Effector memory CD4-positive, alpha-beta T cell (primary cell): ENCODE measurements around the gene NHSL2.

Source experiments
- DNase-seq, 3 donors: peaks; one replicate each; pipeline ENCODE4 v3.0.0-alpha.2; 2020
- H3K27ac ChIP-seq: 2 replicates; pipeline ENCODE4 v1.7.0; 2013; ENCODE audit warnings: mild to moderate bottlenecking, low read length, moderate library complexity; ENCODE audit not compliant: insufficient read depth, poor library complexity, severe bottlenecking
- H3K27me3 ChIP-seq: replicated peaks from 2 replicates; pipeline ENCODE4 v1.7.0; 2013; ENCODE audit warnings: mild to moderate bottlenecking, low read length; ENCODE audit not compliant: insufficient read depth, control insufficient read depth, poor library complexity, severe bottlenecking
- H3K36me3 ChIP-seq: 2 replicates; pipeline ENCODE4 v1.7.0; 2013; ENCODE audit warnings: mild to moderate bottlenecking, low read length, moderate library complexity; ENCODE audit not compliant: control insufficient read depth, insufficient read depth
- H3K4me1 ChIP-seq: 2 replicates; pipeline ENCODE4 v1.7.0; 2013; ENCODE audit warnings: low read length, mild to moderate bottlenecking; ENCODE audit not compliant: control insufficient read depth, insufficient read depth, poor library complexity, severe bottlenecking
- H3K4me3 ChIP-seq: 2 replicates; pipeline ENCODE4 v1.7.0; 2013; ENCODE audit warnings: low read length, low read depth, mild to moderate bottlenecking; ENCODE audit not compliant: insufficient read depth, poor library complexity, severe bottlenecking
- H3K9me3 ChIP-seq: 2 replicates; pipeline ENCODE4 v1.7.0; 2013; ENCODE audit warnings: mild to moderate bottlenecking, low read length, moderate library complexity; ENCODE audit not compliant: control insufficient read depth

NHSL2 gene

DNA sequence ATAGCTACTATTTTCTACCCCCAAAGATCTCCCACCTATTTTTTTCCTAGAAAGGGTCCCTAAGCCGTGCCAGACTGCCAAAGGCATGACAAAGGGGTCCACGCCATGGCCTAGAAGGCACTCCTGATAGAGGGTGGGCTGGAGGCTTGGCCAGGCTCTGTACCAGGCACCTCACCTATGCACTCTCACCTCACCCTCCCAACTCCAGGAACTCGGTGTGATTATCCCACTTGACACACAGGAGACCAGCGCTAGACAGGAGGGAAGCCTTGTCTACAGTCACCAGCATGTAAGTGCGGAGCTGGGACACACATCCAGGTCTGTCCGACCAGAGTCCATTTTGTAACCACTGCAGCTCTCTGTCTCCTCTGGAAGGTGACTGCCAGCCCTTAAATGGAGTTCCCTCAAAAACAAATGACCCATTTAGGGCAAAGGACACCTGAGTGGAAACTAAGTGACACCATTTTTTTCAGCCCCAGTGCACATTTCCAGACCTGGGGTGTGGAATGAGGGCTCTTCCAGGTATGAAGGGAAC lies 114.7 kb downstream of the NHSL2 start:
- Histone ChIP-seq H3K4me1 (peaks cover 3% of the 10 kb centered on the region), H3K36me3 (no peaks in the 10 kb centered on the region), H3K9me3 (no peaks in the 10 kb centered on the region), H3K4me3 (no peak overlapping the region), H3K27ac (no peak overlapping the region), H3K27me3 (no peaks in the 10 kb centered on the region)
- no peak for DNase-seq

DNA sequence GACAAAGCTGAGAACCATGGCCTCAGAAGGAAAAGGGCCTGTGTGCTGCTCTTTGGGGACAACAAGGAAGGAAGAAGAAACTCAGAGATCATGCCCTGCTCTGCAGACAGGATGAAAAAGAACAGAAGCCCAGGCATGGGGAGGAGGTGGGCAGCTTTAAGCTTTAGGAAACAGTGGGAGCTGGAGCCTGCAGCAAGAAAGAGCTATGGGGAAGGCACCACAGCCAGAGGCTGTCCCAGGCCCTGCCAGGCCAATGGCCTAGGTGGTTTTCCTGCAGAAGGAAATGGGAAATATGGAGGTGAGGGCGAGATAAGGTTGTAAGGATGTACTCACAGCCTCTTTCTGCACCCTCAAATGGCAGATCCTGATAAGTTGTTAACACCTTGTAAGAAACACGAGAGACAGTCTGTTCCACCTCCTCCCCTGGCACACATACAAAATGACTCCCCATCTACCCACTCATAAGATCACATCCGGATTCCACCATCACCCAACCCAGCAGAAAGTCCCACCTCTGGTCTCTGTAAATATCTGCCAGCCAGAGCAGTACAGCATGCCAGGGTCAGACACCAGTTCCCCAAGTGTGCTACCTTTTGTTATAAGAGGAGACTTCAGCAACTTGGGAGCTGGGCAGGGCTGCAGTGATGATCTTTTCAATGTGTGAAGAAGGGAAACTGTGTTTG lies 115.8 kb downstream of the NHSL2 start:
- DNase-seq: no peak
- H3K9me3 ChIP-seq: no peaks in the 10 kb centered on the region
- no peak overlapping the region for H3K4me3 ChIP-seq
- H3K27ac ChIP-seq: no peak overlapping the region
- no peaks in the 10 kb centered on the region for H3K27me3 ChIP-seq
- no peaks in the 10 kb centered on the region for H3K36me3 ChIP-seq
- no peaks in the 10 kb centered on the region for H3K4me1 ChIP-seq

DNA sequence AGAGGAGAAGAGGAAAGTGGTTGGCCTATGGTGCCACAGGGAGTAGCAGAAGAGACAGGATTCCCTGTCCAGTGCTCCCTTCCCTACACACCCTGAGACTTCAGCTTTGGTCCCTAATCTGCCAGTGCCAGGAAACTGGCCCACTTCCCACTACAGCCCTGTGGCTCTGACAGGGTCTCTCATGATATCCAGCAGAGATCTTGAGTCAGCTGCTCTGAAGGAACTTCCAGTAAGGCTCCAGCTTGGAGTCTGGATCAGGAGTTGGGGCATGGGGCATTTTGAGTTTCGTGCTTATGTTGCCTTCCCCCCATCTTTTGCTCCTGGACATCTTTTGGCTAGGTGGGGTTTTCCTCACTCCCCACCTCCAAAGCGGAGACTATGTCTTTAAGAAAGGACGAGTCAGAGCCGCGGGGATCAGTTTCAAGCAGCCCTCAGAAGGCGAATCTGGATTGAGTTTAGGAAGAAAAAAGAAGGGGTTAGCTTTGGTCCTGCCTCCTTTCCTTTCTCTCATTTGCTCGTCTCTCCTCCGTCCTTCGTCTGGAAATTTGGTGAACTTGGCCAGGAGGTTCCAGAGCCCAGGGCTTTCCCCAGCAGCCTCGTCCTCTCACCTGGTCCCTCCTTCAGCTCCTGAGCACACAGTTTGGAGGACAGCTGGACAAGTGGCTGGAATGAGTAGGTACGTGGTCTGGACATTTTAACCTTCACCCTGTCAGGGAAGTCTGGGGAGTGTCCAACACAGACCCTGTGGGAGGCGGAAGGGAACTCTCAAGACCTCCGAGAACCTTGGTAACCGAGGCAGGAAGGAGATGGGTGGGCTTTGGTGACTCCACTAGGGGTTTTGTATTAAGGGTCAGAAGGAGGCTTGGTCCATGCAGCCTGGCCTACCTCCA lies 116.6 kb downstream of the NHSL2 start:
- no peak overlapping the region for H3K27ac ChIP-seq
- H3K4me3 ChIP-seq: no peak overlapping the region
- no peak for DNase-seq
- no peaks in the 10 kb centered on the region for H3K27me3 ChIP-seq
- H3K4me1 ChIP-seq: no peaks in the 10 kb centered on the region
- no peaks in the 10 kb centered on the region for H3K36me3 ChIP-seq
- H3K9me3 ChIP-seq: no peaks in the 10 kb centered on the region

DNA sequence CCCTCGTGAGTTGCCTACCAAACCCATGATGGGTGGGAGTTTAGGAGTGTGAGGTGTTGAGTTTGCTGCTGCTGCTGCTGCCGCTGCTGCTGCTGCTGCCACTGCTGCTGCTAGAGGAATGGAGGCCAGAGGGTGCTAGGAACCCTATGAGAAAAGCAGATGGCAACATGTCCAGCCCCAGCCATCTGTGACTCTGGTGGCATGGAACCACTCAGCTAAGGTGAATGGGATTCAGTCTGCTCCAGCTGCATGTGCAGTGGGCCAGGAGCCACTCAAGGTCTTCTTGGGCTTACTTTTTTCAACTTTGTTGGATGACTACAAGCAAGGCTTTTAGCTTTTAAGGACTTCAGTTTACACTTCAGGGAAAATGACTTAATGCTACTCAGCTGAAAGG lies 117.3 kb downstream of the NHSL2 start:
- no peaks in the 10 kb centered on the region for H3K9me3 ChIP-seq
- H3K4me1 ChIP-seq: no peaks in the 10 kb centered on the region
- H3K27me3 ChIP-seq: no peaks in the 10 kb centered on the region
- DNase-seq: no peak
- no peak overlapping the region for H3K4me3 ChIP-seq
- H3K36me3 ChIP-seq: no peaks in the 10 kb centered on the region
- H3K27ac ChIP-seq: no peak overlapping the region

DNA sequence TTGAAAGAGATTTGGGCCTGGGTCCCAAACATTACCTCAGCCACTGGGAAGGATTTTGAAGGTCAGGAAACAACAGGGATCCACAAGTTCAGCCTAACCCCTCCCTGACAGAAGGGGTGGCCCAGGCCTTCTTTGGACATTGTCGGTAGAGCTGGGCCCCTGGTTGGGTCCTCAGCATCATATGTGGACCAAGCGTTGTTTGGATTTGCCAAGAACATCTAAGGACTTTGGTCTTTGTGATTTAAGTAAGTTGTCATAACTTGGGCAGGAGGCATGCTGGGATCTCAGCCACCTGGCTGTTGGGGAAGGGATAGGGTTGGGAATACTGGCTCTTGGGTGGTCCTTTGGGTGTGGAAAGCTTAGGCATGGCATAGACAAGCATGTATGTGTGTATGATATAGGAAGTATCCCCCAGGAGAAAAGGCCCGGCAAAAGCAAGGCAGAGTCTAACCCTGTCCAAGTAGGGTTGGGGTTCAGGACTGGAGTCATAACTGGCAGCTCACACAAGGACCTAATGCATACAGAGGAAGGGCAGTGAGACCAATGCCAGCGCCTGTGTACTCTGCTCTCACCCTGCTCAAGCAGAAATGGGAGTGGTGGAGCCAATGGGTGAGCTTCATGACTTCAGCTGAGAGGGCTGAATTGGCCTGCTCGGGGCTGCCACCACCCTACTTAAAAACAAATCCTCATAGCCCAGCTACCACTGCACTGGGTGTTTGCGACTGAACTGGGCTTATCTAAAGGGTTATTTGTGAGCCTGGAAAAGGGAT lies 118.2 kb downstream of the NHSL2 start:
- H3K4me1 ChIP-seq: no peaks in the 10 kb centered on the region
- H3K27me3 ChIP-seq: no peaks in the 10 kb centered on the region
- no peaks in the 10 kb centered on the region for H3K9me3 ChIP-seq
- no peak overlapping the region for H3K27ac ChIP-seq
- DNase-seq: no peak
- H3K4me3 ChIP-seq: no peak overlapping the region
- no peaks in the 10 kb centered on the region for H3K36me3 ChIP-seq

DNA sequence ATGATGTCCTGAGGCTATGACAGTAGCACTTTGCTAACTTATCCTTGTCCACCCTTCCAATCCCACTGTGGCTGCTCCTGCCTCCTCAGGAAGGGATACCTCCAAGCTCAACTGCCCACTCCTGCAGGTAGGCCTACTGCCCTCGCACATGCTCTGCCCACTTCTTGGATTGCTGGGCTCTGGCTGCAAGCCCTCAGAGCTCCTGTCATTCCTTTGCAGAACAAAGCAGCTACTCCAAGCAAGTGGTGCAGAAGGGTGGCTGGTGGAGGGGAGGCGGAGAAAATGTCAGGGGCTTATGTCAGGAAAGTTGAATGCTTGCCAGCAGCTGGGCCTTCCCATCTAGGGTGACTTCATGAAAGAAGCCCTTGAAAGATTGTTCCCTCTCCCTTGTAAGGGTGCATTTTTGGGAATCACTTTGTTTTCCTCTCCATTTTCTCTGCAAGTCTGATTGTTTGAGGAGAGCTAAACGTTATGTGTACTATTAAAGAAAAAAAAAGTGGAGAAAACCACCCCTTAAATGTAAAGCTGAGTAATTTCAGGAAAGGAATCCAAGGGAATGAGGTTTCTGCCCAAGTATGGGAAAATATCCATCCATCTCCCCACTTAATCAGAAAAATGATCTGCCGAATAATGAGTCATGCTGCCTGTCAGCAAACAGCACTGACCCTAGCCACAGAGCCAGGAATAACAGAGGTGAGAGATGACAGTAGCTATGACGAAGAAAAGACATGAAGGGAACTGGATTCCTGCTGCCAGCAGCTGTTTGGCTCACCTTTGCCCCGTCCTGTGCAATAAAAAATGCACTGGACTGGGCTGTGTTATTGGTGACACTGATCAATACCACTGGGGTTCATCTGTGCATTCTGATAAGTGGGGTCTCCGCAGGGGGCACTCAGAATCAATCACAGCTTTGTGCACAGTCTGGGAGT lies 119.1 kb downstream of the NHSL2 start:
- Histone ChIP-seq H3K36me3 (no peaks in the 10 kb centered on the region), H3K27me3 (no peaks in the 10 kb centered on the region), H3K27ac (no peak overlapping the region)

DNA sequence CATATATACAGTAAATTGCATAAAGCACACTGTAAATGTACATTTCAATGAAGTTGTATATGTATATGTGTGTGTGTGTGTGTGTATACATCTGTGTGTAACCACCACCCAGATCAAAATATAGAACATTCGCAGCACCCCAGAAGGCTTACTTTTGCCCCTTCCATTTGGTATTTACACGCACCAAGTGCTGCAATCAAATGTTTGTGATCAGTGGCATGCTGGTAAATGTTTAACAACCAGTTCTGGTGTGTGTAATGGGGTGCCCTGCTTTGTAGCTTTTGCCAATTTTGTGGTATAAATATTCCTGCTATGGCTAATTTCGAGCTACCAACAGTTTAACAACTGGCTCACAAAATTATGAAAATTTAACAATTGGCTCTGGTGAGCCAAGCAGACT lies 119.8 kb downstream of the NHSL2 start:
- H3K4me3 ChIP-seq: no peak overlapping the region
- no peaks in the 10 kb centered on the region for H3K27me3 ChIP-seq
- no peaks in the 10 kb centered on the region for H3K36me3 ChIP-seq
- no peaks in the 10 kb centered on the region for H3K9me3 ChIP-seq
- H3K4me1 ChIP-seq: no peaks in the 10 kb centered on the region
- no peak for DNase-seq
- no peak overlapping the region for H3K27ac ChIP-seq

More for the DNA sequence above, 119.1 kb downstream of the NHSL2 start:
- Histone ChIP-seq H3K4me3 (no peak overlapping the region), H3K9me3 (no peaks in the 10 kb centered on the region), H3K4me1 (no peaks in the 10 kb centered on the region)
- no peak for DNase-seq

DNA sequence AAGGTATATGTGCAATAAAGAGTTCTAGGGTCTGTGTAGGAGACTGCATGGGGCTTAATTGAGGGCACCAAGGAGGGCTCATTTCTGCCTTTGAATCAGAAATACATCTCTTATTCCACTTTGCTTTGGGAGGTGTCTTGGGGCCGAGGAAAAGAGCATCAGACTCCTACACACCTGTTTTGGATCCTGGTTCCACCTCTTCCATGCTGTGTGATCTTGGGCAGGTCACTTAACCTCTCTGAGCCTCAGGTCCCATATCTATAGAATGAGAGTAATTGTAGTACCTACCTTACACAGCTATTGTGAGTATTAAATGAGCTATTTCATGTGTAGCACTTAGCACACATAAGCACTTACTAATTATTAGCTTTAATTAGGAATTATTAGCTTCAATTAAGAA lies 120.5 kb downstream of the NHSL2 start:
- H3K9me3 ChIP-seq: no peaks in the 10 kb centered on the region
- H3K27me3 ChIP-seq: no peaks in the 10 kb centered on the region
- H3K4me3 ChIP-seq: no peak overlapping the region
- no peaks in the 10 kb centered on the region for H3K4me1 ChIP-seq
- H3K36me3 ChIP-seq: no peaks in the 10 kb centered on the region
- no peak overlapping the region for H3K27ac ChIP-seq
- DNase-seq: no peak

DNA sequence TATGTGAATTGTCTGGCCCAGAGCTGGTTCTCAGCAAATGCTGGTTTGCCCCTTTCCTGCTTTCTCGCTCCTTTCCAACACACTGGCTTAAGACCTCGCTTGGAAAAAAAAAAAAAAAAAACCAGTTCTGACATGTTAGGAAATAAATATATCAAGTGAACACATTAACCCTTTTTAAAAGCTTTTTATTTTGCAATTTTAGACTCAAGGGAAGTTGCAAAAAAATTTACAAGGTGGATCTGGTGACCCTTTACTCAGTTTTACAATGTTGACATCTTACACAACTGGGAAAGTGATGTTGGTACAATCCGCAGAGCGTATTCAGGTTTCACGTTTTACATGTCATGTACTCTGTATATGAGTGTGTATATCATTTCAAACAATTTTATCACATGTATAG lies 121.0 kb downstream of the NHSL2 start:
- H3K4me1 ChIP-seq: no peaks in the 10 kb centered on the region
- no peaks in the 10 kb centered on the region for H3K36me3 ChIP-seq

More for the DNA sequence above, 121.0 kb downstream of the NHSL2 start:
- Histone ChIP-seq H3K27me3 (no peaks in the 10 kb centered on the region), H3K4me3 (no peak overlapping the region), H3K27ac (no peak overlapping the region), H3K9me3 (no peaks in the 10 kb centered on the region)
- DNase-seq: no peak
